Stimulated activated CD4-positive, alpha-beta T cell treated with anti-CD3 and anti-CD28 coated beads, Interleukin-4, amount 100 ng/mL, for 48 hours (primary cell): ENCODE data around the gene PCP2.
A peak's percentile ranks its signal among the peaks of the same experiment; 100 is the strongest.

Experiments used
- DNase-seq, 2 donors: peaks; one replicate each; pipeline ENCODE4 v3.0.0-alpha.2; 2020; ENCODE audit warnings: low read depth in 2 of 2

The PCP2 gene

GRCh38 chr19:7618771-7619510, 14.6 kb downstream of the PCP2 start:
- no peak for DNase-seq

GRCh38 chr19:7618348-7618747, 15.2 kb downstream of the PCP2 start:
- no peak for DNase-seq

GRCh38 chr19:7617735-7618134, 15.8 kb downstream of the PCP2 start:
- no peak for DNase-seq

- no peak for DNase-seq
These were observed 16.3 kb downstream of the PCP2 start for GRCh38 chr19:7617172-7617571.

- no peak for DNase-seq
These were observed 18.4 kb downstream of the PCP2 start for GRCh38 chr19:7614859-7615741.

GRCh38 chr19:7612282-7613274, 20.9 kb downstream of the PCP2 start:
- no peak for DNase-seq

- no peak for DNase-seq
These were observed 21.8 kb downstream of the PCP2 start for GRCh38 chr19:7611541-7612279.

- DNase-seq = no peak
These were observed 22.9 kb downstream of the PCP2 start for GRCh38 chr19:7610491-7611240.

GRCh38 chr19:7607874-7608560, 25.5 kb downstream of the PCP2 start:
- DNase-seq = no peak

GRCh38 chr19:7607212-7607873, 26.2 kb downstream of the PCP2 start:
- DNase-seq = no peak

- DNase-seq = no peak
These were observed 27.2 kb downstream of the PCP2 start for GRCh38 chr19:7606289-7606688.

GRCh38 chr19:7605490-7606222, 27.9 kb downstream of the PCP2 start:
- DNase-seq = peak; percentile 25 to 40

GRCh38 chr19:7603919-7604318, 29.6 kb downstream of the PCP2 start:
- DNase-seq = no peak

- no peak for DNase-seq
These were observed 30.5 kb downstream of the PCP2 start for GRCh38 chr19:7602935-7603497.

GRCh38 chr19:7602240-7602934, 31.1 kb downstream of the PCP2 start:
- no peak for DNase-seq

- no peak for DNase-seq
These were observed 32.8 kb downstream of the PCP2 start for GRCh38 chr19:7600721-7601120.

- DNase-seq = no peak
These were observed 35.3 kb downstream of the PCP2 start for GRCh38 chr19:7598180-7598579.

GRCh38 chr19:7597689-7598088, 35.8 kb downstream of the PCP2 start:
- no peak for DNase-seq
